Measurements from ENCODE around the gene HTR6.

The HTR6 gene

GRCh38 chr1:19728413-19729145, 63.9 kb downstream of the HTR6 start:
- DNase-seq (ENCODE audit: low spot score): no peak
- no peak for TF ChIP-seq CTCF (conservative IDR thresholded peaks at IDR 0.05; ENCODE audit: low read depth)
- POLR2A ChIA-PET (ENCODE audit: low non-redundant PET): no interaction called here
- no peak overlapping the region for H3K27ac ChIP-seq
- CTCF ChIA-PET: interaction anchor here (0.6 to 1.7 kb wide), 3 partner anchors 10 to 51 kb away, joined by 3 to 6 read pairs (median 4); no protein-coding TSS in a partner anchor

- no peak for DNase-seq (ENCODE audit: low spot score)
- ChIA-PET POLR2A (ENCODE audit: low non-redundant PET) (no interaction called here), CTCF (interaction anchor here (0.8 kb wide), 1 partner anchor 26 kb away, joined by 5 read pairs; no protein-coding TSS in a partner anchor)
- no peak overlapping the region for H3K27ac ChIP-seq
- TF ChIP-seq CTCF (conservative IDR thresholded peaks at IDR 0.05; ENCODE audit: low read depth): no peak
Observed at GRCh38 chr1:19730232-19730631, 65.6 kb downstream of the HTR6 start.
